ENCODE results near the gene ERBB4. TPM values are rescaled to one million over a fixed set of nuclear protein-coding genes. Genes with fewer than 3 reads are reported as not detected.

Gene ERBB4
- not detected in 2 replicates for total RNA-seq

GRCh38 chr2:212538305-212539071 is at the start of gene ERBB4:
Gene ERBB4 (minus strand): TSS chr2:212538802. CDS start chr2:212538530, 272 bp downstream.

Data from myometrial cell (primary cell).